A673 (cell line): ENCODE data around the gene PPBP. TPM values are rescaled to one million over a fixed set of nuclear protein-coding genes. Genes with fewer than 3 reads are reported as not detected.

ENCODE experiments used
- BruUV-seq: library from RNA; stranded (reverse); fragments of 400-500 nt; replicated peaks from 2 replicates; lab custom pipeline; 2021; lab: Mats Ljungman, UMichigan
- CTCF ChIA-PET: fragments of 300-600 bp; sonication (Branson Sonifier 250); formaldehyde crosslinking; loops from one replicate; lab custom pipeline; 2022; ENCODE audit warnings: antibody characterized with exemption; lab: Charles Lee
- POLR2A ChIA-PET: fragments of 300-600 bp; sonication (Branson Sonifier 250); formaldehyde crosslinking; loops from one replicate; lab custom pipeline; 2022; ENCODE audit warnings: antibody characterized with exemption; ENCODE audit not compliant: low non-redundant PET; lab: Charles Lee
- DNase-seq: peaks from one replicate; pipeline ENCODE4 v3.0.0-alpha.2; 2015; ENCODE audit warnings: low spot score
- H3K27ac ChIP-seq: fragments of 200-600 bp; sonication (generic); 2 replicates; pipeline ENCODE4 v1.5.1; 2016; ENCODE audit warnings: mixed run types, low read depth, mild to moderate bottlenecking, mixed read lengths, antibody characterized with exemption, low read length; ENCODE audit not compliant: poor library complexity, severe bottlenecking
- H3K27me3 ChIP-seq: fragments of 200-600 bp; sonication (generic); replicated peaks from 2 replicates; pipeline ENCODE4 v1.6.1; 2017; ENCODE audit warnings: mixed run types, low read depth, mild to moderate bottlenecking, mixed read lengths, antibody characterized with exemption, low read length; ENCODE audit not compliant: insufficient read depth, poor library complexity
- H3K36me3 ChIP-seq: fragments of 200-600 bp; sonication (generic); 2 replicates; pipeline ENCODE4 v1.6.1; 2016; ENCODE audit warnings: mixed run types, mild to moderate bottlenecking, mixed read lengths, antibody characterized with exemption, low read length; ENCODE audit not compliant: insufficient read depth, poor library complexity, severe bottlenecking
- H3K4me1 ChIP-seq: fragments of 200-600 bp; sonication (generic); 2 replicates; pipeline ENCODE4 v1.6.1; 2017; ENCODE audit warnings: mixed run types, mild to moderate bottlenecking, mixed read lengths, antibody characterized with exemption, low read length; ENCODE audit not compliant: insufficient read depth, poor library complexity, severe bottlenecking
- H3K4me3 ChIP-seq: fragments of 200-600 bp; sonication (generic); 2 replicates; pipeline ENCODE4 v1.5.1; 2016; ENCODE audit warnings: low read depth, mixed run types, mild to moderate bottlenecking, mixed read lengths, low read length; ENCODE audit not compliant: poor library complexity, severe bottlenecking
- H3K9me3 ChIP-seq: fragments of 200-600 bp; sonication (generic); 2 replicates; pipeline ENCODE4 v1.6.1; 2016; ENCODE audit warnings: mixed run types, low read depth, mild to moderate bottlenecking, mixed read lengths, antibody characterized with exemption, low read length; ENCODE audit not compliant: poor library complexity, severe bottlenecking
- EZH2 ChIP-seq: fragments of 200-600 bp; sonication (generic); IDR thresholded peaks from 2 replicates; pipeline ENCODE4 v1.6.1; 2017; ENCODE audit warnings: borderline replicate concordance, low read depth, mild to moderate bottlenecking, mixed read lengths, antibody characterized with exemption, low read length; ENCODE audit not compliant: poor library complexity, severe bottlenecking
- intact Hi-C: fragments of 100-400 bp; cut with micrococcal nuclease; formaldehyde crosslinking; loops from one replicate; pipeline ENCODE4 v1.10.0; 2022; ENCODE audit not compliant: unreplicated experiment
- total RNA-seq: library from RNA; stranded (reverse); gene quantifications from 2 replicates; pipeline ENCODE4 v1.2.3, GENCODE V29; 2021
- TF ChIP-seq, protein P1 (sequence below): fragments of 300-800, 200-600 bp; sonication (generic); conservative IDR thresholded peaks from 2 replicates; pipeline ENCODE4 v1.5.1; 2017; ENCODE audit warnings: low read depth, mild to moderate bottlenecking, antibody characterized with exemption, low read length, moderate library complexity, mixed read lengths

PPBP gene
- total RNA-seq, 1 experiment from 2014 or later, result not detected

- Histone ChIP-seq H3K9me3 (no peaks in the 10 kb centered on the region), H3K4me3 (no peak within 1 kb of the TSS), H3K4me1 (no peaks in the 10 kb centered on the region), H3K27ac (no peak within 1 kb of the TSS), H3K36me3 (no peaks in the 10 kb centered on the region), H3K27me3 (no peaks in the 10 kb centered on the region)
- TF ChIP-seq EZH2, result no peak
- TF ChIP-seq, protein P1, sequence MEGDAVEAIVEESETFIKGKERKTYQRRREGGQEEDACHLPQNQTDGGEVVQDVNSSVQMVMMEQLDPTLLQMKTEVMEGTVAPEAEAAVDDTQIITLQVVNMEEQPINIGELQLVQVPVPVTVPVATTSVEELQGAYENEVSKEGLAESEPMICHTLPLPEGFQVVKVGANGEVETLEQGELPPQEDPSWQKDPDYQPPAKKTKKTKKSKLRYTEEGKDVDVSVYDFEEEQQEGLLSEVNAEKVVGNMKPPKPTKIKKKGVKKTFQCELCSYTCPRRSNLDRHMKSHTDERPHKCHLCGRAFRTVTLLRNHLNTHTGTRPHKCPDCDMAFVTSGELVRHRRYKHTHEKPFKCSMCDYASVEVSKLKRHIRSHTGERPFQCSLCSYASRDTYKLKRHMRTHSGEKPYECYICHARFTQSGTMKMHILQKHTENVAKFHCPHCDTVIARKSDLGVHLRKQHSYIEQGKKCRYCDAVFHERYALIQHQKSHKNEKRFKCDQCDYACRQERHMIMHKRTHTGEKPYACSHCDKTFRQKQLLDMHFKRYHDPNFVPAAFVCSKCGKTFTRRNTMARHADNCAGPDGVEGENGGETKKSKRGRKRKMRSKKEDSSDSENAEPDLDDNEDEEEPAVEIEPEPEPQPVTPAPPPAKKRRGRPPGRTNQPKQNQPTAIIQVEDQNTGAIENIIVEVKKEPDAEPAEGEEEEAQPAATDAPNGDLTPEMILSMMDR, result no peak
- intact Hi-C loops, result no loop called here
- ChIA-PET CTCF (no interaction called here), POLR2A (no interaction called here)
- DNase-seq, result no peak
- BruUV-seq, result no TSS peak
Measured at GRCh38 chr4:73998040-73999011, 10.3 kb upstream of the PPBP start, which contains the start of gene CXCL5. CXCL5 (minus strand) TSS chr4:73998677; CDS start chr4:73998581, 96 bp downstream.

- Histone ChIP-seq H3K4me3 (no peak overlapping the region), H3K36me3 (no peaks in the 10 kb centered on the region), H3K27ac (no peak overlapping the region), H3K9me3 (no peaks in the 10 kb centered on the region), H3K27me3 (no peaks in the 10 kb centered on the region), H3K4me1 (no peaks in the 10 kb centered on the region)
- POLR2A ChIA-PET, result no interaction called here
- intact Hi-C loops, result no loop called here
- no peak for TF ChIP-seq EZH2
- TF ChIP-seq, protein P1, result no peak
- BruUV-seq, result no TSS peak
- DNase-seq, result no peak
- CTCF ChIA-PET, result no interaction called here
Measured at GRCh38 chr4:73992050-73992449, 4.1 kb upstream of the PPBP start.

GRCh38 chr4:73991742-73992000 is 3.7 kb upstream of the PPBP start:
- BruUV-seq, result no TSS peak
- CTCF ChIA-PET, result no interaction called here

More at GRCh38 chr4:73991742-73992000, 3.7 kb upstream of the PPBP start:
- no peak overlapping the region for H3K4me3 ChIP-seq
- POLR2A ChIA-PET, result no interaction called here
- no peaks in the 10 kb centered on the region for H3K4me1 ChIP-seq
- no peak overlapping the region for H3K27ac ChIP-seq
- H3K9me3 ChIP-seq, result no peaks in the 10 kb centered on the region
- TF ChIP-seq EZH2, result no peak
- TF ChIP-seq, protein P1, result no peak
- H3K27me3 ChIP-seq, result no peaks in the 10 kb centered on the region
- intact Hi-C loops, result no loop called here
- no peaks in the 10 kb centered on the region for H3K36me3 ChIP-seq
- DNase-seq, result no peak
